CD4-positive, alpha-beta T cell (primary cell): ENCODE measurements around the gene CALCR. TPM values are rescaled to one million over a fixed set of nuclear protein-coding genes. Genes with fewer than 3 reads are reported as not detected.

Experiments
- ATAC-seq: fragments of 200-7000 bp; cut with Tn5 transposase; one replicate; pipeline ENCODE4 v1.10.0; 2022; ENCODE audit warnings: mild to moderate bottlenecking; ENCODE audit not compliant: poor library complexity
- CTCF ChIA-PET: fragments of 350-600 bp; sonication (Branson Sonifier 250); formaldehyde crosslinking; loops from one replicate; lab custom pipeline; 2021; ENCODE audit warnings: antibody characterized with exemption, inconsistent platforms; lab: Charles Lee
- POLR2A ChIA-PET: fragments of 350-600 bp; sonication (Branson Sonifier 250); formaldehyde crosslinking; loops from one replicate; lab custom pipeline; 2021; ENCODE audit warnings: antibody characterized with exemption, inconsistent platforms; lab: Charles Lee
- DNase-seq, 14 experiments: peaks; one replicate each; pipeline ENCODE4 v3.0.0-alpha.2; 2013 to 2020; ENCODE audit warnings: mixed read lengths in 2 of 14
- H3K27ac ChIP-seq, 2 donors: one replicate each; pipeline versions ENCODE4 v1.5.1 to v1.7.0; 2013; ENCODE audit warnings: low read length in 2 of 2, low read depth in 1 of 2, mild to moderate bottlenecking in 1 of 2
- H3K27me3 ChIP-seq, 2 experiments: 1 replicate in 1 of 2; 2 replicates in 1 of 2; pipeline versions ENCODE4 v1.6.1 to v1.7.0; 2013; ENCODE audit warnings: low read length in 2 of 2, control low read depth in 1 of 2, mild to moderate bottlenecking in 1 of 2, moderate library complexity in 1 of 2; ENCODE audit not compliant: insufficient read depth in 2 of 2, control insufficient read depth in 1 of 2
- H3K36me3 ChIP-seq: one replicate; pipeline ENCODE4 v1.6.1; 2013; ENCODE audit warnings: low read length, control low read depth; ENCODE audit not compliant: insufficient read depth
- H3K4me1 ChIP-seq: one replicate; pipeline ENCODE4 v1.6.1; 2013; ENCODE audit warnings: low read length, control low read depth; ENCODE audit not compliant: insufficient read depth
- H3K4me3 ChIP-seq: one replicate; pipeline ENCODE4 v1.5.1; 2013; ENCODE audit warnings: mild to moderate bottlenecking, low read length, moderate library complexity
- H3K9me3 ChIP-seq, 2 experiments: 1 replicate in 1 of 2; 2 replicates in 1 of 2; pipeline versions ENCODE4 v1.6.1 to v1.7.0; 2013; ENCODE audit warnings: low read length in 2 of 2, mild to moderate bottlenecking in 2 of 2, control low read depth in 1 of 2, moderate library complexity in 1 of 2; ENCODE audit not compliant: control insufficient read depth in 1 of 2, insufficient read depth in 1 of 2
- H3K27ac Mint-ChIP-seq: one replicate; pipeline ENCODE4 v1.8.0; 2020; ENCODE audit warnings: mixed read lengths
- H3K27me3 Mint-ChIP-seq: one replicate; pipeline ENCODE4 v1.8.0; 2021; ENCODE audit warnings: mixed read lengths
- H3K36me3 Mint-ChIP-seq: one replicate; pipeline ENCODE4 v1.8.0; 2021; ENCODE audit warnings: low read depth, mixed read lengths
- H3K4me1 Mint-ChIP-seq: one replicate; pipeline ENCODE4 v1.8.0; 2021; ENCODE audit warnings: low read depth, mixed read lengths
- H3K4me3 Mint-ChIP-seq: one replicate; pipeline ENCODE4 v1.8.0; 2020; ENCODE audit warnings: mild to moderate bottlenecking, mixed read lengths
- H3K9me3 Mint-ChIP-seq: one replicate; pipeline ENCODE4 v1.8.0; 2020; ENCODE audit warnings: mixed read lengths
- CTCF ChIP-seq: fragments of 200-600 bp; IDR thresholded peaks from one replicate; pipeline ENCODE4 v1.8.0; 2022; ENCODE audit warnings: antibody characterized with exemption, mild to moderate bottlenecking
- intact Hi-C, 2 experiments: fragments of 100-400 bp; cut with DNase I in 1 of 2; cut with micrococcal nuclease in 1 of 2; formaldehyde crosslinking; loops; one replicate each; pipeline versions ENCODE4 v1.15.1 to v1.9.0; 2023 to 2025; cut with DNase I, micrococcal nuclease
- total RNA-seq, 174 experiments: library from RNA in 2 of 174; stranded (reverse) in 2 of 174; gene quantifications; one replicate each; pipeline ENCODE4 v1.2.3 and lab custom pipeline; 2021 to 2026

The CALCR gene
- total RNA-seq, 2 experiments from 2014 or later, result not detected

- intact Hi-C loops, result no loop called here
- H3K9me3 Mint-ChIP-seq, result no peaks in the 10 kb centered on the region
- no peak for DNase-seq
- H3K27me3 Mint-ChIP-seq, result peaks cover 15% of the 10 kb centered on the region
- Histone ChIP-seq H3K4me1 (no peaks in the 10 kb centered on the region), H3K27ac (no peak overlapping the region), H3K27me3 (no peaks in the 10 kb centered on the region), H3K9me3 (no peaks in the 10 kb centered on the region), H3K36me3 (no peaks in the 10 kb centered on the region), H3K4me3 (no peak overlapping the region)
- H3K27ac Mint-ChIP-seq, result no peak overlapping the region
- CTCF ChIA-PET, result no interaction called here
- no peak for ATAC-seq
- H3K4me1 Mint-ChIP-seq, result no peaks in the 10 kb centered on the region
- no peak for TF ChIP-seq CTCF
- H3K4me3 Mint-ChIP-seq, result no peak overlapping the region
- H3K36me3 Mint-ChIP-seq, result no peaks in the 10 kb centered on the region
- POLR2A ChIA-PET, result no interaction called here
Observed at GRCh38 chr7:93471456-93471855, 103.1 kb downstream of the CALCR start.

GRCh38 chr7:93463764-93464163 is 110.8 kb downstream of the CALCR start:
- H3K27me3 ChIP-seq, result no peaks in the 10 kb centered on the region
- POLR2A ChIA-PET, result no interaction called here
- TF ChIP-seq CTCF, result no peak
- no peak overlapping the region for H3K27ac ChIP-seq
- H3K36me3 ChIP-seq, result no peaks in the 10 kb centered on the region
- H3K4me3 ChIP-seq, result no peak overlapping the region
- Mint-ChIP-seq H3K4me1 (no peaks in the 10 kb centered on the region), H3K36me3 (no peaks in the 10 kb centered on the region), H3K27me3 (peaks cover 7% of the 10 kb centered on the region), H3K4me3 (no peak overlapping the region), H3K9me3 (no peaks in the 10 kb centered on the region), H3K27ac (no peak overlapping the region)
- DNase-seq, result no peak
- ATAC-seq, result no peak
- H3K9me3 ChIP-seq, result no peaks in the 10 kb centered on the region
- CTCF ChIA-PET, result no interaction called here
- H3K4me1 ChIP-seq, result no peaks in the 10 kb centered on the region
- intact Hi-C loops, result no loop called here

GRCh38 chr7:93461350-93461749 is 113.2 kb downstream of the CALCR start:
- Histone ChIP-seq H3K9me3 (no peaks in the 10 kb centered on the region), H3K36me3 (no peaks in the 10 kb centered on the region), H3K4me3 (no peak overlapping the region), H3K27ac (no peak overlapping the region), H3K4me1 (no peaks in the 10 kb centered on the region), H3K27me3 (no peaks in the 10 kb centered on the region)
- Mint-ChIP-seq H3K36me3 (no peaks in the 10 kb centered on the region), H3K4me1 (no peaks in the 10 kb centered on the region), H3K27me3 (no peaks in the 10 kb centered on the region), H3K4me3 (no peak overlapping the region), H3K9me3 (no peaks in the 10 kb centered on the region), H3K27ac (no peak overlapping the region)
- ATAC-seq, result no peak
- intact Hi-C loops, result no loop called here
- ChIA-PET POLR2A (no interaction called here), CTCF (no interaction called here)
- no peak for TF ChIP-seq CTCF
- no peak for DNase-seq
